Hepatocyte (in vitro differentiated cells): Measurements from ENCODE around the gene DUSP16. TPM values are rescaled to one million over a fixed set of nuclear protein-coding genes. Genes with fewer than 3 reads are reported as not detected.

Experiments
- DNase-seq: peaks from one replicate; pipeline ENCODE4 v3.0.0-alpha.2; 2016; ENCODE audit warnings: low spot score
- H2AFZ ChIP-seq: fragments of 200-600 bp; sonication (generic); 2 replicates; pipeline ENCODE4 v1.6.0; 2016; ENCODE audit warnings: antibody characterized with exemption, mild to moderate bottlenecking
- H3K27ac ChIP-seq: fragments of 200-600 bp; sonication (generic); 2 replicates; pipeline ENCODE4 v1.5.1; 2016; ENCODE audit warnings: mild to moderate bottlenecking
- H3K27me3 ChIP-seq: fragments of 200-600 bp; sonication (generic); 2 replicates; pipeline ENCODE4 v1.6.1; 2016
- H3K36me3 ChIP-seq: fragments of 200-600 bp; sonication (generic); replicated peaks from 2 replicates; pipeline ENCODE4 v1.5.1; 2016; ENCODE audit warnings: low read depth; ENCODE audit not compliant: insufficient read depth
- H3K4me1 ChIP-seq: fragments of 200-600 bp; sonication (generic); 2 replicates; pipeline ENCODE4 v1.5.1; 2016; ENCODE audit warnings: mild to moderate bottlenecking, moderate library complexity; ENCODE audit not compliant: insufficient read depth
- H3K4me2 ChIP-seq: fragments of 200-600 bp; sonication (generic); 2 replicates; pipeline ENCODE4 v1.6.0; 2016
- H3K4me3 ChIP-seq: fragments of 200-600 bp; sonication (generic); 2 replicates; pipeline ENCODE4 v1.5.1; 2016; ENCODE audit warnings: mild to moderate bottlenecking
- H3K79me2 ChIP-seq: fragments of 200-600 bp; sonication (generic); 2 replicates; pipeline ENCODE4 v1.6.0; 2017; ENCODE audit warnings: mild to moderate bottlenecking
- H3K9me2 ChIP-seq: fragments of 200-600 bp; sonication (generic); replicated peaks from 2 replicates; pipeline ENCODE4 v1.6.0; 2017; ENCODE audit warnings: mild to moderate bottlenecking; ENCODE audit not compliant: insufficient read depth
- H3K9me3 ChIP-seq: fragments of 200-600 bp; sonication (generic); 2 replicates; pipeline ENCODE4 v1.5.1; 2016; ENCODE audit warnings: low read depth, mild to moderate bottlenecking
- H4K20me1 ChIP-seq: fragments of 200-600 bp; sonication (generic); 2 replicates; pipeline ENCODE4 v1.6.0; 2016; ENCODE audit warnings: mild to moderate bottlenecking; ENCODE audit not compliant: insufficient read depth, poor library complexity, severe bottlenecking
- EZH2 ChIP-seq: fragments of 200-600 bp; sonication (generic); IDR thresholded peaks from 2 replicates; pipeline ENCODE4 v1.6.1; 2016; ENCODE audit warnings: antibody characterized with exemption, mild to moderate bottlenecking, borderline replicate concordance
- EZH2phosphoT487 ChIP-seq: fragments of 200-600 bp; sonication (generic); IDR thresholded peaks from one replicate; pipeline ENCODE4 v1.6.1; 2018; ENCODE audit warnings: antibody characterized with exemption, mild to moderate bottlenecking, low read depth, moderate library complexity; ENCODE audit not compliant: unreplicated experiment, severe bottlenecking
- WGBS: methylation state at CpG from one replicate; pipeline ENCODE4 v1.1.6; 2016; ENCODE audit warnings: low lambda C conversion rate; ENCODE audit errors: missing lambda C conversion rate; 5-methylcytosine and 5-hydroxymethylcytosine counted together
- polyA plus RNA-seq: library from polyadenylated mRNA; unstranded; fragments of >200 nt; fragmentation: Nextera tagmentation; extraction: Ambion mirVana; gene quantifications from 2 replicates; pipeline ENCODE4 v1.2.1, GENCODE V29; 2016
- total RNA-seq: library from RNA; depleted of rRNA; stranded (reverse); fragments of >200 nt; gene quantifications from 2 replicates; pipeline ENCODE4 v1.2.3, GENCODE V29; 2014
- TF ChIP-seq, protein P1 (sequence below): fragments of 200-600 bp; sonication (generic); IDR thresholded peaks from 2 replicates; pipeline ENCODE4 v1.5.1; 2016; ENCODE audit warnings: antibody characterized with exemption, mild to moderate bottlenecking; ENCODE audit not compliant: poor library complexity

Gene DUSP16
- total and polyA plus RNA-seq, 2 experiments from 2014 or later = 13.4 to 74.1 TPM

GRCh38 chr12:12499909-12500604 is 62.6 kb downstream of the DUSP16 start:
- H3K9me2 ChIP-seq = no peaks in the 10 kb centered on the region
- H4K20me1 ChIP-seq = no peaks in the 10 kb centered on the region
- TF ChIP-seq, protein P1, sequence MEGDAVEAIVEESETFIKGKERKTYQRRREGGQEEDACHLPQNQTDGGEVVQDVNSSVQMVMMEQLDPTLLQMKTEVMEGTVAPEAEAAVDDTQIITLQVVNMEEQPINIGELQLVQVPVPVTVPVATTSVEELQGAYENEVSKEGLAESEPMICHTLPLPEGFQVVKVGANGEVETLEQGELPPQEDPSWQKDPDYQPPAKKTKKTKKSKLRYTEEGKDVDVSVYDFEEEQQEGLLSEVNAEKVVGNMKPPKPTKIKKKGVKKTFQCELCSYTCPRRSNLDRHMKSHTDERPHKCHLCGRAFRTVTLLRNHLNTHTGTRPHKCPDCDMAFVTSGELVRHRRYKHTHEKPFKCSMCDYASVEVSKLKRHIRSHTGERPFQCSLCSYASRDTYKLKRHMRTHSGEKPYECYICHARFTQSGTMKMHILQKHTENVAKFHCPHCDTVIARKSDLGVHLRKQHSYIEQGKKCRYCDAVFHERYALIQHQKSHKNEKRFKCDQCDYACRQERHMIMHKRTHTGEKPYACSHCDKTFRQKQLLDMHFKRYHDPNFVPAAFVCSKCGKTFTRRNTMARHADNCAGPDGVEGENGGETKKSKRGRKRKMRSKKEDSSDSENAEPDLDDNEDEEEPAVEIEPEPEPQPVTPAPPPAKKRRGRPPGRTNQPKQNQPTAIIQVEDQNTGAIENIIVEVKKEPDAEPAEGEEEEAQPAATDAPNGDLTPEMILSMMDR = no peak
- TF ChIP-seq EZH2 = no peak
- TF ChIP-seq EZH2phosphoT487 = no peak
- H3K9me3 ChIP-seq = no peaks in the 10 kb centered on the region
- DNase-seq = no peak
- peaks cover 97% of the 10 kb centered on the region for H3K79me2 ChIP-seq
- no peaks in the 10 kb centered on the region for H3K36me3 ChIP-seq
- H2AFZ ChIP-seq = no peak overlapping the region
- no peaks in the 10 kb centered on the region for H3K27me3 ChIP-seq
- no peak overlapping the region for H3K4me3 ChIP-seq
- H3K27ac ChIP-seq = no peak overlapping the region
- no peak overlapping the region for H3K4me2 ChIP-seq
- WGBS = 91% methylated on average over 5 of the region's 5 CpGs
- H3K4me1 ChIP-seq = peaks cover 8% of the 10 kb centered on the region

DNA sequence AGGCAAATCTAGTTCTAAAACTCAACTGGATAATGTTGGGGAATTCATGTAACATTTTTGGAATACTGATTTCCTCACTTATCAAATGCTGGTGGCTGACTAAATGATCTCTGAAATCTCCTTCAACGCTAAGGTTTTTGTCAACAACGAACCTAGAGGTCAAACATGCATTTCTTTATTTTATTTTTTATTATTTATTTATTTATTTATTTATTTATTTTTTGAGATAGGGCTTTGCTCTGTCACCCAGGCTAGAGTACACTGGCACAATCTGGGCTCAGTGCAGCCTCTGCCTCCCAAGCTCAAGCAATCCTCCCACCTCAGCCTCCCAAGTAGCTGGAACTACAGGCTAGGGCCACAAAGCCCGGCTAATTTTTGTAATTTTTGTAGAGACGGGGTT is 64.5 kb downstream of the DUSP16 start:
- Histone ChIP-seq H3K4me2 (no peak overlapping the region), H3K79me2 (peaks cover 96% of the 10 kb centered on the region), H3K27me3 (no peaks in the 10 kb centered on the region), H2AFZ (no peak overlapping the region), H3K9me3 (no peaks in the 10 kb centered on the region), H3K27ac (no peak overlapping the region), H4K20me1 (no peaks in the 10 kb centered on the region), H3K4me3 (no peak overlapping the region), H3K9me2 (no peaks in the 10 kb centered on the region), H3K36me3 (no peaks in the 10 kb centered on the region), H3K4me1 (no peaks in the 10 kb centered on the region)
- no peak for DNase-seq
- no peak for TF ChIP-seq EZH2
- TF ChIP-seq, protein P1 = no peak
- no peak for TF ChIP-seq EZH2phosphoT487
- 96% methylated on average over 4 of the region's 4 CpGs for WGBS

DNA sequence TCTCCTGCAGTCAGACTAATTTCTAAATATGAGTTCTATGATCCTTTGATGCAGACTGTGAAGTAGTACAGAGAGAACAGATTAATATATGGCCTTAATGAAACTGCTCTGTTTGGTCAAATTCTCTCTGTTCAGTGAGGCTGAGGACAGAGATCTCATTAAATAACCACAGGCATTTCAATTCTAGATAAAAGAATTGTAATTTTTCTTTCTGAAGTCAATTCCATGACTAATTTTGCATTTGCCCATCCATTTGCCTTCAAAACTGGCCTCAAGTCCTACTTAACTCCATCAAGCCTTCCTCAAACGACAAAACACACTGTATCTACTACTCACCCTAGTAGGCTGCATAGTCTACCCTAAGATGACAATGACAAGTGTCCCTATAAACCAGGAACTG is 67.1 kb downstream of the DUSP16 start:
- Histone ChIP-seq H3K27me3 (no peaks in the 10 kb centered on the region), H3K4me3 (no peak overlapping the region)
- 100% methylated on average over 1 of the region's 1 CpG for WGBS

More for the DNA sequence above, 67.1 kb downstream of the DUSP16 start:
- Histone ChIP-seq H3K9me3 (no peaks in the 10 kb centered on the region), H3K27ac (no peak overlapping the region), H3K4me2 (no peak overlapping the region), H3K36me3 (no peaks in the 10 kb centered on the region), H3K79me2 (peaks cover 80% of the 10 kb centered on the region), H4K20me1 (no peaks in the 10 kb centered on the region), H2AFZ (no peak overlapping the region), H3K4me1 (no peaks in the 10 kb centered on the region), H3K9me2 (no peaks in the 10 kb centered on the region)
- no peak for DNase-seq
- TF ChIP-seq, protein P1 = no peak
- TF ChIP-seq EZH2 = no peak
- no peak for TF ChIP-seq EZH2phosphoT487
